HAP-1 (cell line): ENCODE measurements around the gene ZNHIT1.
"Not testable (repeated sequence)": the region's sequence is repeated elsewhere in the genome, so short reads cannot be mapped to it uniquely, and the experiment has no call there.

Source experiments
- DNase-seq, 2 experiments: peaks; one replicate each; pipeline ENCODE4 v3.0.0-alpha.2; 2016 to 2020; ENCODE audit warnings: low spot score in 2 of 2
- H3K27me3 ChIP-seq: fragments of 250-450 bp; sonication (Bioruptor Pico); 2 replicates; pipeline ENCODE4 v1.5.1; 2020; ENCODE audit warnings: low read depth, mild to moderate bottlenecking, moderate library complexity
- H3K36me3 ChIP-seq: fragments of 250-450 bp; sonication (Bioruptor Pico); replicated peaks from 2 replicates; pipeline ENCODE4 v1.5.1; 2020; ENCODE audit warnings: mild to moderate bottlenecking
- H3K4me1 ChIP-seq: fragments of 250-450 bp; sonication (Bioruptor Pico); 2 replicates; pipeline ENCODE4 v1.5.1; 2020; ENCODE audit warnings: mild to moderate bottlenecking
- H3K4me3 ChIP-seq: fragments of 250-450 bp; sonication (Bioruptor Pico); 2 replicates; pipeline ENCODE4 v1.5.1; 2020; ENCODE audit warnings: mild to moderate bottlenecking, moderate library complexity
- H3K9me3 ChIP-seq: fragments of 250-450 bp; sonication (Bioruptor Pico); 2 replicates; pipeline ENCODE4 v1.5.1; 2020; ENCODE audit warnings: mild to moderate bottlenecking, moderate library complexity
- in situ Hi-C: fragments of 300-500 bp; cut with MboI; formaldehyde crosslinking; loops from 3 replicates; pipeline ENCODE4 v1.14.3; 2020; ENCODE audit warnings: low sequenced_read_pairs, inconsistent platforms, mixed read lengths

Gene ZNHIT1

GRCh38 chr7:101177644-101178043 is 40.3 kb upstream of the ZNHIT1 start:
- in situ Hi-C loops, result no loop called here
- DNase-seq, result no peak
- H3K4me3 ChIP-seq, result no peak overlapping the region

GRCh38 chr7:101179117-101179516 is 38.8 kb upstream of the ZNHIT1 start:
- no peaks in the 10 kb centered on the region; the same call in 1 of the 2 replicates for H3K4me1 ChIP-seq
- peak; percentile 44 to 71 for DNase-seq
- no peaks in the 10 kb centered on the region for H3K9me3 ChIP-seq
- in situ Hi-C loops, result no loop called here
- H3K4me3 ChIP-seq, result no peak overlapping the region
- H3K36me3 ChIP-seq, result no peaks in the 10 kb centered on the region
- H3K27me3 ChIP-seq, result peaks cover 25% of the 10 kb centered on the region

More at GRCh38 chr7:101177644-101178043, 40.3 kb upstream of the ZNHIT1 start:
- peaks cover 40% of the 10 kb centered on the region for H3K27me3 ChIP-seq
- no peaks in the 10 kb centered on the region; the same call in 1 of the 2 replicates for H3K4me1 ChIP-seq
- no peaks in the 10 kb centered on the region for H3K9me3 ChIP-seq
- no peaks in the 10 kb centered on the region for H3K36me3 ChIP-seq

- Histone ChIP-seq H3K27me3 (peaks cover 21% of the 10 kb centered on the region), H3K9me3 (no peaks in the 10 kb centered on the region), H3K4me1 (no peaks in the 10 kb centered on the region), H3K36me3 (no peaks in the 10 kb centered on the region), H3K4me3 (peak overlapping the region; percentile 17)
- DNase-seq, result no peak
- in situ Hi-C loops, result no loop called here
Observed at GRCh38 chr7:101179713-101180112, 38.3 kb upstream of the ZNHIT1 start.

DNA sequence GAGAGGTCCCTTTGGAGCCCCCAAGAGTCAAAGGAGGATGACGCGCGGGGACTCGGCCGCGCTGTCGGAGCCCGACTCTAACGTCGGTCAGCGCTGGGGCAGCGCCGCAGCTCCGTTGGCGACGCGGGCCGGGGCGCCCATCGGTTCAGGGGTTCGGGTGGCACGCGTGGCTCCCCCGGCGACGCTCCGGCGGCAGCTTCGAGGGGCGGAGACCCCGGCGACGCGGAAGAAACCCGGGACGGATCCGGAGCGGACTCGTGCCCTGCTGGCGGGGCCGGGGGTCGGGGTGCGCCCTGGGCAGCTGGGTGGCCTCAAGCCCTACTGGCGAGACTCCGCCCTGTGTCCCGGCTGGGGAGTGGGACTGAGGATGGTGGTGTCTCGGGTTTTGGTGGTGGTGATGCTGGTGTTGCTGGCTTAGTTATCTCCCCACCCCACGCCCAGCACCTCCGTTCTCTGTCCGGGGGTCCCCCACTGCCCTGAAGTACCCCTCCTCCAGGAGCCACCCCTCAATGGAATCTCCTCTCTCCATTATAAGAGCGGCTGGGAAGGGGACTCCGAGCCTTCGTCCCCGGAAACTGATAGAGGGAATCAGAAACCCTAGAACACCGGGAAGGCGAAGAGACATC is 37.7 kb upstream of the ZNHIT1 start, which contains the start of gene NAT16:
TSS of gene NAT16 (minus strand) at position 164 of the 626 bp plus-strand sequence. CDS start 5,486 bp downstream, outside the sequence.
- in situ Hi-C loops, result no loop called here
- H3K4me3 ChIP-seq, result peak within 1 kb of the TSS; percentile 17
- H3K9me3 ChIP-seq, result no peaks in the 10 kb centered on the region
- H3K4me1 ChIP-seq, result no peaks in the 10 kb centered on the region
- peaks cover 21% of the 10 kb centered on the region for H3K27me3 ChIP-seq
- no peaks in the 10 kb centered on the region for H3K36me3 ChIP-seq
- DNase-seq, result peak in 1 of 2 experiments; percentile 31

DNA sequence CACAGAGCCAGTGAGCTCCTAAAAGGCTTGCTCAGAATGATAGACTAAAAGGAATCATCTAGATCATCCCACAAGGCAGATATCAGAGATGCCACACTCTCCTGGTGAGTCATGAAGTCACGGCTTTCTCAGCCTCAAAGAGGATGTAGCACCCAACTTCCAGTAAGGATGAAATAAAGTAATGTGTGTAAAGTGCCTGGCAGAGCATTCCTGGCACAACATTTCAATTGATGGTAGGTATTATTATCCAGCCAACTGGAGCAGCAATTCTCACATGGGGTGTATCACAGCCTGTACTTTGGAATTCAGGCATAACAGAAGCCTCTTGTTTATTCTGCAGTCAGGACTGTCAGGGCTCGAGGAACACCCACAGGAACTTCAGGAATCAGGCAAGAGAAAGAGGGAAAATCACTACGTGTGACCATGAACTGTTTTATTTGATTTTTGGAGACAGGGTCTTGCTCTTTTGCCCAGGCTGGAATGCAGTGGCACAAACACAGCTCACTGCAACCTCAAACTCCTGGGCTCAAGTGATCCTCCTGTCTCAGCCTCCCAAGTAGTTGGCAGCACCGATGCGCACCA is 32.6 kb upstream of the ZNHIT1 start:
- Histone ChIP-seq H3K4me3 (no peak overlapping the region), H3K36me3 (no peaks in the 10 kb centered on the region), H3K4me1 (no peaks in the 10 kb centered on the region), H3K27me3 (peaks cover 4% of the 10 kb centered on the region), H3K9me3 (no peaks in the 10 kb centered on the region)
- no peak for DNase-seq
- in situ Hi-C loops, result no loop called here

- H3K9me3 ChIP-seq, result no peaks in the 10 kb centered on the region
- no peaks in the 10 kb centered on the region for H3K27me3 ChIP-seq
- H3K4me3 ChIP-seq, result no peak overlapping the region
- no peaks in the 10 kb centered on the region for H3K4me1 ChIP-seq
- no peak for DNase-seq
- in situ Hi-C loops, result no loop called here
- no peaks in the 10 kb centered on the region for H3K36me3 ChIP-seq
Observed at GRCh38 chr7:101186194-101186593, 31.8 kb upstream of the ZNHIT1 start.

DNA sequence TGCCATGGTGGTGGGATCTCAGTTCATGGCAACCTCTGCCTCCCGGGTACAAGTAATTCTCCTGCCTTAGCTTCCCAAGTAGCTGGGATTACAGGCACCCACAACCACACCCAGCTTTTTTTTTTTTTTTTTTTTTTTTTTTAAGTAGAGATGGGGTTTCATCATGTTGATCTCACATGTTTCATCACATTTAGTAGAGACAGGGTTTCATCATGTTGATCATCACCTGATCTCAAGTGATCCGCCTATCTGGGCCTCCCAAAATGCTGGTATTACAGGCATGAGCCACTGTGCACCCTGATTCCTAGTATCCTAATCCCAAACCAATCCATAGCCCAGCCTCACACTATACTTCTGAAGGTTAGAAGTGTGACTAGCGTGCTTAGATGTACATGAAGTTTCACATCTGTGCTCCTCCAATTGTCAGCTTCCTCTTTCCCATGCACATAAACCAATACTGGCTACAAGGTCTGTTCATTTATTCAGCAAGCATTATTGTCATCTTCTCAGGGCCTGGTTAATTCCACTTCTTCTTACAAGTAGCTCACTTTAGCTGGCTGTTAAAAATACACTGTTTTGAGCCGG is 31.0 kb upstream of the ZNHIT1 start:
- no peak for DNase-seq
- no peaks in the 10 kb centered on the region for H3K9me3 ChIP-seq
- H3K4me1 ChIP-seq, result no peaks in the 10 kb centered on the region
- no peak overlapping the region for H3K4me3 ChIP-seq
- no peaks in the 10 kb centered on the region for H3K27me3 ChIP-seq
- H3K36me3 ChIP-seq, result no peaks in the 10 kb centered on the region
- in situ Hi-C loops, result no loop called here

- H3K36me3 ChIP-seq, result no peaks in the 10 kb centered on the region
- no peak overlapping the region for H3K4me3 ChIP-seq
- H3K27me3 ChIP-seq, result no peaks in the 10 kb centered on the region
- no peaks in the 10 kb centered on the region for H3K4me1 ChIP-seq
- DNase-seq, result no peak
- in situ Hi-C loops, result no loop called here
- H3K9me3 ChIP-seq, result no peaks in the 10 kb centered on the region
Observed at GRCh38 chr7:101189109-101189508, 28.9 kb upstream of the ZNHIT1 start.

DNA sequence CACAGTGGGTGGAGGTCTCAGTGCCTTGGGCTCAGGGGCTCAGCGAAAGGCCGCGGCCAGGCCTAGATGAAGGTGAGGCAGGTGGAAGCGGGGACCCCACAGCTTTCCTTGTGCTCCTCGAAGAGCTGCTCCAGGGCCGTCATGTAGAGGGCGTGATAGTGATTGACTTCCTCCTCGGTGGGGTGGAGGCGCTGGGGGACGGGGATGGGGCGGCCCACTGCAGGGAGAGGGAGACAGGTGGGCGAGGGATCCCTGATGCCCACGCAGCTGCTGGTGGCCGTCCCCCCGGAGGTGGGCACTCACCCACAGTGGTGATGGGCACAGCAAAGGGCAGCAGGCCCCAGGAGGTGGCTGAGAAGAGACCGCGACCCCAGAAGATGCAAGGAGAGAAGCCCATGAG is 22.1 kb upstream of the ZNHIT1 start:
- Histone ChIP-seq H3K9me3 (no peaks in the 10 kb centered on the region), H3K4me1 (no peaks in the 10 kb centered on the region), H3K27me3 (no peaks in the 10 kb centered on the region), H3K36me3 (no peaks in the 10 kb centered on the region), H3K4me3 (no peak overlapping the region)
- in situ Hi-C loops, result no loop called here
- no peak for DNase-seq

DNA sequence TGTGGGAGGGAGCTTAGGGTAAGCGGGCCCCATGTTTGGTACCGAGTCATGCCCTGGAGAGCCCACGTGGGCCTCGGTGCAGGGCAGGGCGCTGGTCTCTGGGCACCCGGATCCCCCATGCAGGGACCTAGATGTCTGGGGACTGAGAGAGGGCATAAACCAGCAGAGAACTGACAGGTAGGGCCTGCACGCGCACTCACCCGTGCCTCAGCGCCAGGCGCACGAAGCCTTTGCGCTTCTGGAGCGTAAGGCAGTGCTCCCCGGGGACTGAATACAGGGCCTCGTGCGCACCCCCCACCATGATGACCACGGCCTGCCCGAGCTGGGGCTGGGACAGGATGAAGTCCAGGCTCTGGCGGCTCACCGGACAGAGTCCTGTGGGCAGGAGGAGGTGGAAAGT is 20.0 kb upstream of the ZNHIT1 start:
- no peaks in the 10 kb centered on the region for H3K4me1 ChIP-seq
- H3K27me3 ChIP-seq, result no peaks in the 10 kb centered on the region
- no peak overlapping the region for H3K4me3 ChIP-seq
- H3K36me3 ChIP-seq, result no peaks in the 10 kb centered on the region
- in situ Hi-C loops, result no loop called here
- no peak for DNase-seq
- H3K9me3 ChIP-seq, result no peaks in the 10 kb centered on the region

DNA sequence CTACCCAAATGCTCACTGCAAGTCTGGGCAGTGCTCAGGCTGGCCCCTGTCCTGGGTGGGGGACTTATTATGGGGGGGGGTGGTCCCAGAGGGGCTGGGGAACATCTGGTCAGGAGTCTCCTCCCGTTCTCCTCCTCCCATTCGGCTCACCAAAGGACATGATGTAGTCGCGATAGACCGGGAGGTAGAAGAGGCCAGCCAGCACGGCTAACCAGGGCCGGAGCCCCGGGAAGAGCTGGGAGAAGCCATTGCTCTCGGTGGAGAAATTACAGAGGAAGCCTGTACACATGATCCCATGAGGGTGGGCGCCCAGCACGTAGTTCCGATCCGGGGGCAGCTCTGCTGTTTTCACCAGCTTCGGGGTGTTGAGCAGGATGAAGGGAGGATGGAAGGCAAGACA is 19.5 kb upstream of the ZNHIT1 start:
- Histone ChIP-seq H3K9me3 (no peaks in the 10 kb centered on the region), H3K4me1 (no peaks in the 10 kb centered on the region), H3K36me3 (no peaks in the 10 kb centered on the region), H3K27me3 (no peaks in the 10 kb centered on the region), H3K4me3 (no peak overlapping the region)
- in situ Hi-C loops, result no loop called here
- DNase-seq, result no peak

- H3K4me3 ChIP-seq, H3K9me3 ChIP-seq, H3K27me3 ChIP-seq, in situ Hi-C loops, DNase-seq, H3K4me1 ChIP-seq, H3K36me3 ChIP-seq: not testable (repeated sequence)
Observed at GRCh38 chr7:101199522-101199921, 18.4 kb upstream of the ZNHIT1 start.

DNA sequence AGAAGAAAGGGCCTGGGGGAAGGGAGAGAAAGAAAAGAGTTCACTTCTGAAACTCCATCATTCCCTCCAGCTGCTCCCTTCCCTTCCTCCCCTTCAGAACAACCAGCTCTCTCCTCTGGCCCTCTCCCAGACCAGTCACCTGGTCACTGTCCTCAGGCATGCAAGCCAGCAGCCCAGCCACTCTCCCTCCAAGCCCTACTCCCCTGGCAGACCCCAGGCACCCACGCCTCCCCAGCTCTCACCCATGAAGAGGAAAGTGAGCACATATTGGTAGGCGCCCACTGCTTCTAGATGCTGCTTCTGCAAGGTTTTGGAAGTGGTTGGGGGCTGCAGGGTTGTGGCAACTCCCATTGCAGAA is 17.5 kb upstream of the ZNHIT1 start:
- no peaks in the 10 kb centered on the region for H3K4me1 ChIP-seq
- no peaks in the 10 kb centered on the region for H3K9me3 ChIP-seq
- in situ Hi-C loops, result no loop called here
- H3K27me3 ChIP-seq, result no peaks in the 10 kb centered on the region
- H3K4me3 ChIP-seq, result no peak overlapping the region
- DNase-seq, result no peak
- H3K36me3 ChIP-seq, result no peaks in the 10 kb centered on the region

DNA sequence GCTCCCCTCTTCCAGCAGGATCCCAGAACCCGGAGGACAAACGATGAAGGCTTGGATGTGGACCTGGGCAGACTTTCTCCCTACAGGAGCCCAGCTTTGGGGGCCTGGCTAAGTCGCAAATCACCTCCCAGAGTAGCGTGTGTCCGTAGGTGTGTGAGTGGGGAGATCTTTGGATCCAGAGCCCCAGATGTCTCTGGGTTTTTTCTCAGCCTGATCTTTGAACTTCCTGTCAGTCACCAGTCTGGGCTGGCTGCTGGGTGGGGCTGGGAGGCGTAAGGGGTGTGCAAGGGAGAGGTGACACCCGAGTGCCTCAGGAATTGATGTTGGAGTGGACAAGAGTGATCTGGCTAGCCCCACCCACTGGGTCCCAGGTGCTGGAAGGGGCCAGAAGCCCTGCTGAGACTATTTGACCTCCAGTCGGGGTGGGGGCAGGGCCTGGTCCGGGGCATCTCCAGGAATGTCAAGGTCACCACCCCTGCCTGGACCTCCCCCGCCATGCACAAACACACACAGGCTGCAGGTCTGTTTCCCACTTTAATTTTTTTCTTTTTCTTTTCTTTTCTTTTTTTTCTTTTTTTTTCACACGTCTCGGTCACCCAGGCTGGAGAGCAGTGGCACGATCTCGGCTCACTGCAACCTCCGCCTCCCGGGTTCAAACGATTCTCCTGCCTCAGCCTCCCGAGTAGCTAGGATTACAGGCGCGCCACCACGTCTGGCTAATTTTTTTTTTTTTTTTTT is 16.9 kb upstream of the ZNHIT1 start, which contains the start of gene MOGAT3:
TSS of gene MOGAT3 (minus strand) at position 175 of the 738 bp plus-strand sequence. CDS start 182 bp downstream, outside the sequence.
- Histone ChIP-seq H3K4me3 (no peak within 1 kb of the TSS), H3K9me3 (no peaks in the 10 kb centered on the region), H3K36me3 (no peaks in the 10 kb centered on the region), H3K4me1 (no peaks in the 10 kb centered on the region), H3K27me3 (no peaks in the 10 kb centered on the region)
- in situ Hi-C loops, result no loop called here
- DNase-seq, result no peak
